ENCODE data around the gene NPIPA5. TPM values are rescaled to one million over a fixed set of nuclear protein-coding genes. Genes with fewer than 3 reads are reported as not detected.
"Not testable (repeated sequence)": the region's sequence is repeated elsewhere in the genome, so short reads cannot be mapped to it uniquely, and the experiment has no call there.

Gene NPIPA5
- total RNA-seq, 1 donor from 2014 or later, result 5.1 TPM

DNA sequence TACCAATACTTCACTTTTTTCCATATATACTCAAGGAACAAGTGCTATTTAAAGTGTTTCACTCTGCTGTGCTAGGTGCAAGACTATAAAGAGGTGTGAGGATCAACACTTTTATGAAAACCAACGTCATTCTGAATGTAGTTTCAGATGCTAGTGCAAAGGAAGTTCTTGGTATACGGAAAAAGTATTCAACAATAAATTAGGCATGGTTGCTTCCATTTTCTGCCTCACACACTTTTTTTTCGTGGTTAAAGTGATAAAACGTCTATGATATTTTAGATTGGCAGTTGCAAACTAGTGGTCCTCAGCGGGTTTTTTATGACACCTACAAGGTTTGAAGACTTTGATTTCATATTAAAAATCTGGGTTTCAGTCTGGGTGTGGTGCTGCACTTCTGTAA is 11.8 kb upstream of the NPIPA5 start:
- not testable (repeated sequence) for ATAC-seq

GRCh38 chr16:15388060-15388459 is 10.0 kb upstream of the NPIPA5 start:
- not testable (repeated sequence) for ATAC-seq

GRCh38 chr16:15382810-15383209 is 4.7 kb upstream of the NPIPA5 start:
- ATAC-seq, result not testable (repeated sequence)

DNA sequence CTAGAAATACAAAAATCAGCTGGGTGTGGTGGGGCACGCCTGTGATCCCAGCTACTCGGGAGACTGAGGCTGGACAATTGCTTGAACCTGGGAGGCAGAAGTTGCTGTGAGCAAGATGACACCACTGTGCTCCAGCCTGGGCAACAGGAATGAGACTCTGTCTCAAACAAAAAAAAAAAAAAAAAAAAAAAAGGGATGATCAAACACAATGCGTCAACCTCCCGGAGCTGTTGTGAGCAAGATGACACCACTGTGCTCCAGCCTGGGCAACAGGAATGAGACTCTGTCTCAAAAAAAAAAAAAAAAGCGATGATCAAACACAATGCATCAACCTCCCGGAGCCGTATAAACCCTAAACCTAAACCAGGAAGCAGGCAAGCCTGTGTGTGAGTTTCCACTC is 20.6 kb downstream of the NPIPA5 start:
- not testable (repeated sequence) for ATAC-seq

GRCh38 chr16:15354846-15355245 is 23.2 kb downstream of the NPIPA5 start:
- ATAC-seq, result not testable (repeated sequence)

- ATAC-seq, result not testable (repeated sequence)
Measured at GRCh38 chr16:15352852-15353251, 25.2 kb downstream of the NPIPA5 start.

GRCh38 chr16:15351745-15352144 is 26.3 kb downstream of the NPIPA5 start:
- ATAC-seq, result not testable (repeated sequence)

- not testable (repeated sequence) for ATAC-seq
Measured at GRCh38 chr16:15351251-15351650, 26.8 kb downstream of the NPIPA5 start.

GRCh38 chr16:15348721-15349120 is 29.4 kb downstream of the NPIPA5 start:
- ATAC-seq, result not testable (repeated sequence)

GRCh38 chr16:15342337-15342736 is 35.8 kb downstream of the NPIPA5 start:
- not testable (repeated sequence) for ATAC-seq

DNA sequence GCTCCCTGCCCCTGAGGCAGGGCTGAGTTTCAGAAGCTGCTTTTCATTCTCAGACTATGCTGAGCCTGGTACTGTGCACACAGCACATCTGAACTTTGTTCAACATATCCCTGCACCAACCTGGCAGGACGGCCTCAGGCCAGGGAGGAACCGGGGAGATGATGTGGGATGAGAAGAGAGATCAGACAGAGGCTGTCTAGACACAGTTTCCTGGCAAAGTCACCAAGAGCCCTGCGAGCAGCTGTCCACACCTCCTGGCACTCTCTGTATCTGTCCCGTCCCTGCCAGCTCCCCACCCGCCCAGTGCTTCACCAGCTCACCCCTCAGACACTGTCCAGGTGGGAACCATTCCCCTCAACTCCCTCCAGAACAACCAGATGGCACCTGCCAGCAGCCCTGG is 39.1 kb downstream of the NPIPA5 start:
- not testable (repeated sequence) for ATAC-seq

DNA sequence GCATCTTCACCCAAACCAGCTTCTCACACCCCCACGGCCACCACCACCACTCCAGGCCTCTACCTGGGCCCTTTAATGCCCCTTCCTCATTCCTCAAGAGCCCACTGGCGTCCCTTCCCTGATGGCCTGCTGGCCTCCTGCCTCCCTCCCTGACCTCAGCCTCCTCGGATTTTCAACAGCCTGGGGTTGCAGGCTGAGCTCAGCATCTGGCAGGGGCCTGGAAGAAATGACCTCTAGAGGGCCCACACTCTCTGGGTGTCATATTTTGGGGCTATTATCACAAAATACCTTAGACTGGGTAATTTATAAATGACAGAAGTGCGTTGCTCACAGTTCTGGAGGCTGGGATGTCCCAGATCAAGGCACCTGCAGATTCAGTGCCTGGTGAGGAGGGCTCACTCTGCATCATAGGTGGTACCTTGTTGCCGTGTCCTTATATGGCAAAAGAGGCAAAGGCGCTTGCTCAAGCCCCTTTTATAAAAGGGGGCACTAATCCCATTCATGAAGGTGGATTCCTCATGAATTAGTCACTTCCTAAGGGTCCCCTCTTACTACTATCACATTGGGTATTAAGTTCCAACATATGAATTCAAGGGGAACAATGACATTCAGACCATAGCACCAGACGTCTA is 40.0 kb downstream of the NPIPA5 start:
- not testable (repeated sequence) for ATAC-seq

DNA sequence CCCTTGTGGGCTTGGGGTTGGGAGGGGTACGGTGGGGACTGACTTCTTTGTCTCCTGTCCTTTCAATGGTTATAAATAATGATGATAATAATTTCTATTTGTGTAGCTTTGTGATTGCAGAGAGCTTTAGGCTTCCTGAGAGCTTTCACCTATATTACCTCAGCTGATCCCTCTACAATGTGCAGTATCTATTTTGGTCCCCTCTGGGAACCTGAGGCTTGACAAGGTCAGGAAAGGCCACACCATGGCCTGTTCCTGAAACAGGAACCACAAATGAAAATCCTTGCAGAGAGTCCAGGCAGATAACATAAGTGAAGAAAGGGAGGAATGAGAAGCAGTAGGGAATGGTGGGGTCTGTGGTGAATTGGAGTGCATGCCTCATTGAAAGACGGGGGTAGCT is 42.5 kb downstream of the NPIPA5 start:
- not testable (repeated sequence) for ATAC-seq

DNA sequence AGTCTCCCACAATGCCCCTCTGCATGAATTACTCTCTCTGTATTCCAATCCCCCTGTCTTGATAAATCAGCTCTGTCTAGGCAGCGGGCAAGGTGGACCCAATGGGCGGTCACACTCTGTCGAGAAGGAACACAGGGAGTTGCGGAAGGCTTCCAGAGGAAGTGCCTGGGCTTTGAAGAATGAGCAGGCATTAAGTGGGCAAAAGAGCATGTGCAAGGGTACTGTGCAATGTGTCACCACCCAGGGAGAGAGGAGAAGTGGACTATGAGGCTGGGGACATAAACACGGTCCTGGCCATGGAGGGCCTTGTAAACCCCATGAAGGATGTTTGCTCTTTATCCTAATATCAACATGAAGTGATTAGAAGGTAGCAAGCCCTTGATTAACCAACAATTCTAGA is 44.1 kb downstream of the NPIPA5 start:
- not testable (repeated sequence) for ATAC-seq

DNA sequence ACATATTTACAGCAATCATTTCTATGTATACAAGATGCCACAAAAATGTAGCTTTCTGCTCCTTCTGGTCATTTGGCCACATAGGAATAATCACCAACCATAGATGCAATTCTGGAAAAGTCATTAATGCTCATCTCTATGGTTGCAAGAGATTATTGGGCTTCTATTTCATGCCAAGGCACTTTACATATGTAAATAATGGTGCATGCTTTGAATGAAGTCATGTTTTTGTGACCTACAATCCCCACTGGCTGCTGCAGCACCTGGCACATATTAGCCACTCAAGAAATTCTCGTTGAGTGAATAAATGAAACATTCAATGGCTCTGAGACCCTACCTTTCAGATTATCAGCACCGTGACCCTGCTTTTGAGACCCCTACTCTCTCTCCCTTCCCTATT is 47.1 kb downstream of the NPIPA5 start:
- ATAC-seq, result not testable (repeated sequence)

DNA sequence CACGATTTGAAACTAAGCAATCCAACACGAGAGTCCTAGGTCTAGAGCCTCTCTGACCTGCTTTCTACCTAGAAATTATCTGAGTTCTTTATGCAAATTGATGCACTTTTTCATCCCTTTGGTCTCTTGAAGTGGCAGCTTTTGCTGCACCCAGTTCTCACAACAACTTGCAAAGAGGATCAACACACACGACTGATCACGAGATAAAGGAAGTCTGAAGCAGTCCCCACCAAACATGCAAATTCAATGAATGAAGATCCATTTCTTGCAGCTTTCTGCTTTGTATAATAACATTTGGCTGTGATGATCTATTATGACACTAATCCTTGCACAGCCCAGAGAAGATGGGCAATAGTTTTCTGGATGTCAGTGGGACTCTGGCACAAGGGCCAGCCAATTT is 53.1 kb downstream of the NPIPA5 start:
- ATAC-seq, result not testable (repeated sequence)

DNA sequence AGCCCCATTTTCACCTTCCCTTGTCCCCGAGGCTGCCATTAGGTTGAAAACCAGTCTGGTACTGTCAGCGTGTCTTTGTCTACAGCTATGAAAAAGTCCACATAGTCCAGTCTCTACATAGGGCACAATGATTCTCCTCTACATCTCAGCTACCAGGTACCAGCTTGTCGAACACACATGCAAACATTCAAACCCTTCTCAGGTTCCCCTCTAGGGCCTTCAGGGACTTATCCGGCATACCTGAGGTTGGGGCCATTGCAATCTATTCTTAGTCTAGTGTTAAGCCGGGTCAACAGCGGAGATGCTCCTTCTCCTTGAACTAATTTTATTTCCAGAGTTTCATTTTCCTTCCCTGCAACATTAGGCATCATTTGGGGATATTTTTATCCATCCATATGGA is 54.7 kb downstream of the NPIPA5 start:
- ATAC-seq, result not testable (repeated sequence)

DNA sequence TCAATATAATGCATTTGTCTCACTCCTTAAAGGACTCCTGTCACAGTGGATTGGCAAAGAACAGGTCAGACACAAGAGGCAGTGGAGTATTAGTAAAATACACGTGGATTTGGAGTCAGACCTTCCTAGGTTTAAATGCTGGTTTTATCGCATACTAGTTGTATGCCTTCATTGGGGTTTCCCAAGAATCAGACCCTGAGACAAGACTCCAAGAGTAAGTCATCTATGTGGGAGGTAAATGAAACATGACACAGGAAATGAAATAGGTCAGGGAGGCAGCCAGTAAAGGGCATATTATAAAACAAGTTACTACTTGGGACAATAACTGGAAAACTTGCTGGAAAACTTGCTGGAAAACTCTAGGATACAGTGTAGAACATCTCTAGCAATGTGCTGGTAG is 56.9 kb downstream of the NPIPA5 start:
- not testable (repeated sequence) for ATAC-seq

DNA sequence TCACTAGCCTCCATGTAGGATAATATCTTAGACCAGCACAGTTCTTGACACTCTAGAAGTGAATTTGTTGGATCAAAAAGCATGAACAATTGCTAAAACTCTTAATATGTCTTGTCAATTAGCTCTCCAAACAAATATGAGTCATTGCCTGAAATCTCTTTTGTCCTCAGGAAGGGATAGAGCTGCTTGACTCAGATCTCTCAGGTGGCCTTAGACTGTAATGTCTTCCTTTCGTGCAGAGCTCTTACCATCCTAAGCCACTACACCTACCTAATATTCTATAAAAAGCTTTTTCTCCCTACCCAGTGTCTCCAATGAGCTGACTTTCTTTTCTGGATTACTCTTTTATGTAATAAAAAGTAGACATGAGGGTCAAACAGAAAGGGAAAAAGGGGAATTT is 63.5 kb downstream of the NPIPA5 start:
- peak; percentile 86 for ATAC-seq

Other genes with a start within 250 kb of the NPIPA5 start
- gene MPV17L, start 17.5 kb upstream of the NPIPA5 start, total RNA-seq, result 5.6 TPM
- 3.6 TPM for gene BMERB1, start 56.3 kb upstream of the NPIPA5 start, total RNA-seq

Data from esophagus mucosa (tissue), 1 donor.